Measurements from ENCODE around the gene SCTR.
A peak's percentile ranks its signal among the peaks of the same experiment; 100 is the strongest.

Gene SCTR

DNA sequence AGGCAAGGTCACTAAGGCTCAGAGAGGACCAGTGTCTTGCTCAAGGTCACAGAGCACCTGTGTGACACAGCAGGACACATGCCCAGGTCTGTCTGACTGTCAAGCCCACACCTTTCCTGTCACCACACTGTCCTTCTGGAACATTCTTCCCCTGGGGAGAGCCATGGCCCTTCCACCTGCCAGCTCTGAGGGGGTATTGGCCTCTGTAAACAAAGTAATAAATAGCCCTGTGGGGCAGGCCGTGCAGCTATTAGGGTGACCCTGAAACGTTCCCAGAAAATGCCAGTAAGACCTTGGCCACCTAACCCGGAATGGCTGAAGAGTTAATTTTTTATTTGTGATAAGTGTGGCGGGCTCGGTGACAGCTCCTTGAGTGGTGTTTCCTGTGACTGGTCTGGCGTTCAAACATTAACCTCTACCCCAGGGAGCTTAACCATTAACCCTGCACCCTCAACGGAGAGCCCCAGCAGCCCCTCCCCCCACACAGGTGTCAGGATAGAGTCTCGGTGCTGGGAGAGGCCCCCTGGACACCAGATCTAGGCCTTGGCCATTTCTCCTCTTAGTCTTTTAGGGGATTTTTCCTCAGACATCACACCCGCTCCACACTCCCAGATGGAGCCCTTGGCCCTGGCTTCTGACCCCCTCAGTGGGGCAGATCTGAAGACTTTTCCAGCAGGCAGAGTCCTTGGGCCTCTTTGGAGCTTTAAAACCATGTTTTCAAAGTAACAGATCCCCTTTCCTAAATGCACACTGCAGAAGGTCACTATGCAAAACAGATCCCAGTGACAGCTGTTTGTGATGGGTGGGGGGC lies 36.6 kb downstream of the SCTR start:
- DNase-seq (ENCODE audit: low read depth): no peak

DNA sequence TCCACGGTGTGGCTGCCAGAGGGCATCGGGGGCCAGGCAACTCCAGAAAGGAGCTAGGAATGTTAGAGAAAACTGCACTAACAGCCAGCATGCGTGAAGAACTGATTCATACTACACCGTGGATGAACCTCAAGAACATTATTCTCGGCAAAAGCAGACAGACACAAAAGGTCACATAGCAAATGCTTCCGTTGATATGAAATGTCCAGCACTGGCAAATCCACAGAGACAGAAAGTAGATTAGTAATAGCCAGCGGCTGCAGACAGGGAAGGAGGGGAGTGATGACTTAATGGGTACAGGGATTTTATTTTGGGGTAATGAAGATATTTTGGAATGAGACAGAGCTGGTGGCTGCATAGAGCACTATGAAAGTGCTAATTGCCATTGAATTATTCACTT lies 37.4 kb downstream of the SCTR start:
- no peak for DNase-seq (ENCODE audit: low read depth)

DNA sequence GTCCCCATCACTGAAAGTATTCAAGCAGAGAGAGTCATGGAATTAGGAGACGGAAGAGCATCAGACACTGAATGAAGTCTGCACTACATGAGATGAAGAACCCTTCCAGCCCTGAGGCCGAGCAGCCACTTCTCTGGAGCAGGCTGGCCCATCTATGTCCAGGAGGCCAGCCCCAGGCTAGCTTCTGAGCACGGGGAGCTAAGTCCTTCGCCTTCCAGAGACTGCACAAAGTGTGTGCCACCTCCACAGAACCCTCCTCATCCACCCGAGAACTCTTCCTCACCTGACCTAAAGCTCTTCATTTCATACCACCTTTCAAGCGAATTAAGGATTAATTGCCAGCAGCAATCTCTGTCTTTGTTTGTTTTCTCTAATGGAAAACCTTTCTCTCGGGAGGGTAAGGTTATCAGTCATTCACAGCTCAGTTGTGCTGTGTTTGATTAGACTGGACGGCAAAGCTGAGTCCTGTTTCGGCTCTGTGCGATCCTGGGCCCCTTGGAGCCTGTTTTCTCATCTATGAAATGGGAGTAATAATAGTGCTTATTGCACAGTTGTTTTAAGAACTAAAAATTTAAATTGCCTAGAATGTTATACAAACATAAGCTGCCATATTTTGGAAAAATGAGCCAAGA lies 38.0 kb downstream of the SCTR start:
- no peak for DNase-seq (ENCODE audit: low read depth)

DNA sequence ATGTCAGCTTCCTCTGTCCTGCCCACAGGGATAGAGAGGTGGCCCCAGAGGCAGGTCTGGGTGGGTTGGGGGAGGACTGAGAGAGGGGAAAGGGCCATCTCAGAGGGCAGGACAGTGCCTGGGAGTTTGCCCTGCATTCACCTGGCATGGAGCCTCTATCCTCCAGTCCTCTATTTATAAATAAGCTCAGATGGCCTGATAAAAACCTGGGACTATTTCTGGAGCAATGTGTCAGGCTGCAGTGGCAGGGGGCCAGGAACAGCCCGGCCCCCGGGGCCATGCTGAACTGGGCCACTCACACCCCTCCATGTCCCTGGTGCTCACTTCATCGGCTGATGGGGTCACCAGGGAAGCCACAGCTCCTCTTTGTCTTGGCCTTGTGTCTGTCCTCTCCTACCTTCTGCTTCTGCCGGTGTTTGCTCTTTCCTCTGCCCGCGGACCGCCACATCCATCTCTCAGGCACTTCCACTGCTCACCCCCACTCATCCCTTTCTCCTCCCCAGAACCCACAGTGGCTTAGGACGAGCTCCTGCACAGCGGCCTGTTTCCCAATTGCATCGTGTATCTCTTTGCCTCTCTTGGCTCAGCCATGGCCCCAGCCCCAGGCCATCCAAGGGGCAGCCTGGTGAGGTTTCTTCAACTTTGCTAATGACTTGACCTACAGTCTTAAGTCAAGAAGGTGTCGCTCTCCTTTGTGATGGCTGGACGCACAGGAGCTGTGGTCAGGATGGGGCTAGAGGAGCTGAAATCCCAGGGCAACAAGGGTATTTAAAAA lies 38.8 kb downstream of the SCTR start:
- DNase-seq (ENCODE audit: low read depth): no peak

DNA sequence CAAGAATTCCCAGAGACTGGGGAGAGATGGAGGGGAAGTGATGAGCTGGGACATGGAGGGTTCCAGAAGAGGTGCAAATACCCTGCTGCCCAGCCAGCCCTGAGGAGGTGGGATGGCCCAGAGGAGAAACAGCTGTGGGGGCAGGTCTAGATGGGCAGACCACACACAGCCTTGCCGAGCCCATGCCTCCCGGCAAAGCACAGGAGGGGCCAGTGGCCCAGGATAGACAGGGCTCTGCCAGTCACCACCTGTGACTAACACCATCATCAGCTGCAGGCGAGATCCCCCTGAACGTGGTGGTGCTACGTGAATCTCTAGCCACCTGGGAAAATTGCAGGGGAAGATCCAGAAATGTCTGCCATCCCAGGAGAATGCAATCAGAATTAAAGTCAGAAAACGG lies 39.4 kb downstream of the SCTR start:
- no peak for DNase-seq (ENCODE audit: low read depth)

DNA sequence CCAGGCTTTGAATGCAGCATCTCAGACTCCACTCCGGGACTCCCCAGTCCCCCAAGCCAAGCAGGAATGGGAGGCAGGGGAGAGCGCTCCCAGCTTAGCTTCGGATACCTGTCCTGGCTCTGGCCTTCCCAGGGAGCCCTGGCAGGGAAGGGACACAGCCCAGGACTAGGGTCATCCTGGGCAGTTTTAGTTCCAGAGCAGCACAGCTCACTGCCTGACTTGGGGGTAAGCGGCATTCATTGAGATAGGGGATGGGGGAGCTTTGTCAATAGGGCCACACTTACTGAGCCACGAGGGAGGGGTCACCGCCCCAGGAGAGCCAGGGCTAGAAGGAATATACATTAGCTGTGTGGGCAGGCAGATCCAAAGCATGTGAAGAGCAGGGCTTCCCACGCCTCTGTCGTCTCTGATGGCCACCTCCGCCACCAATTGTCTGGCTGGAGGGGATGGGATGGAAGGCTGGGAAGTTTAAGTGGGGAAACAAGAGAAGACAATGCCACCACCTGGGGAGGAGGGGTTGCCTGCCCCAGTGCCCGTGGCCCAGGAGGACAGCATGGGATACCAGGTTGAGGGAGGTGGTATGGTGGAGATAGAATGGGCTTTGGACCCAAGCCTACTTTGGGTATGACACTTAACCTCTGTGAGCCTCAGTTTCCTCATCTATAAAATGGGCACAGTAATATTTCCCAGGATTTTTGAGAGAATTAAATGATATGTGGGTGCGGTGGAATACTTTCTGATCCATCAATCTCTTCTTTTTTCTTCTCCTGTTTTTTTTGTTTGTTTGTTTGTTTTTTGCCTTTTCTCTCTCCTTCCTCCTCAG lies 40.2 kb downstream of the SCTR start:
- no peak for DNase-seq (ENCODE audit: low read depth)

DNA sequence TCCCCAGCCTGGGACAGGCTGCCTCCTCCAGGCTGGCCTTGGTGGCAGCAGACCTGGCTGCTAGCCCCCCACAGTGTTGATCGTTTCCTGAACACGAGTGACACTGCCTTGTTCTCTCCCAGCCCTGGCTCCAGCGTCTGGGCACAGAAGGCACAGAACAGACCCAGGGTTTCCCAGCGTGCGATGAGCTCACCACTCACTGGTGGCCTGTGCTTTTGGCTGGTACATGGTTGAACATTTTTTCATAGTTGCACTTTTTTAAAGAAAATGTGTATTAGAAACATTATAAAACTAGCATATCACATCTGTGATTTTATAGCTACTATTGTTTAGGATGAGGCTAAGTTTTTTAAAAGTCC lies 40.9 kb downstream of the SCTR start:
- no peak for DNase-seq (ENCODE audit: low read depth)

DNA sequence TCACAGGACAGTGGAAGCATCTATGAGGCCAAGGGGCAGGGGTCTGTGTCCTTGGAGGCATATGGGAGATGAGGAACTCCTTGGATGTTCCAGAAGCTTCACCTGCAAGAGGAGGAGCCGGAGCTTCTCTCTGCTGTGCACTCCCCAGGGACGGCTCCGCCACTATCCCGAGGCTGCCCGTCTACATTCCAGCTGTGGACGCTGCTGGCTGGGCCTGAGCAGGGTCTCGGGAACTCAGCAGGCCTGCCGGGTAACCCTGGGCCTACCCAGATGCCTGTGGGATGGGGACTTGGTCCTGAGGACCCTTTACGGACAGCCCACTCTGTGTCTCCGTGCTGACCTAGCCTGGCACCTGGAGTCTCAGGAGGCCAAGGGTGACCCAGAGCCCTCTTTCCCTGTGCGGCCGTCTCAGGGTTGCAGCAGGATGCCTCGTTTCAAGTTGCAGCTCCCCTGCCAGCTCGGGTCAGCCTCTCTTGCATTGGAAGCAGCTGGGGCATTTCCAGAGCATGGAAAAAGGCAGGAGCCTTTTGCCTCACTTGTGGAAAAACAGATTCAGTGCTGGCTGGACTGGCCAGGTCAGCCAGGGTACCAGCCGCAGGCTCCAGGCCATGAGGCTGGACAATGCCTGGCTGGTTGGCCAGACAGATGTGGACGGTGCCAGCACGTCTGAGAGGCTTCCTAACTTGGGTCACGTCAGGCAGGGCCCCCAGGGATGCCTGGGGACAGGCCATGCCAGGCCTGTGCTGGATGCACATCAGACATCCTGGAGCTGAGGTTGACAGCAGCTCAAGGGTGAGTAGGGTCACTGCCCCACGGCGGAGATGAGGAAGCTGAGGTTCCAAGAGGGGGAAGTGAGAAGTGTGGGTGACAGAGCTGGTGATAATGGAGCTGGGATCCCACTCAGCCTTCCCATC lies 41.5 kb downstream of the SCTR start:
- DNase-seq (ENCODE audit: low read depth): peak; percentile 10

DNA sequence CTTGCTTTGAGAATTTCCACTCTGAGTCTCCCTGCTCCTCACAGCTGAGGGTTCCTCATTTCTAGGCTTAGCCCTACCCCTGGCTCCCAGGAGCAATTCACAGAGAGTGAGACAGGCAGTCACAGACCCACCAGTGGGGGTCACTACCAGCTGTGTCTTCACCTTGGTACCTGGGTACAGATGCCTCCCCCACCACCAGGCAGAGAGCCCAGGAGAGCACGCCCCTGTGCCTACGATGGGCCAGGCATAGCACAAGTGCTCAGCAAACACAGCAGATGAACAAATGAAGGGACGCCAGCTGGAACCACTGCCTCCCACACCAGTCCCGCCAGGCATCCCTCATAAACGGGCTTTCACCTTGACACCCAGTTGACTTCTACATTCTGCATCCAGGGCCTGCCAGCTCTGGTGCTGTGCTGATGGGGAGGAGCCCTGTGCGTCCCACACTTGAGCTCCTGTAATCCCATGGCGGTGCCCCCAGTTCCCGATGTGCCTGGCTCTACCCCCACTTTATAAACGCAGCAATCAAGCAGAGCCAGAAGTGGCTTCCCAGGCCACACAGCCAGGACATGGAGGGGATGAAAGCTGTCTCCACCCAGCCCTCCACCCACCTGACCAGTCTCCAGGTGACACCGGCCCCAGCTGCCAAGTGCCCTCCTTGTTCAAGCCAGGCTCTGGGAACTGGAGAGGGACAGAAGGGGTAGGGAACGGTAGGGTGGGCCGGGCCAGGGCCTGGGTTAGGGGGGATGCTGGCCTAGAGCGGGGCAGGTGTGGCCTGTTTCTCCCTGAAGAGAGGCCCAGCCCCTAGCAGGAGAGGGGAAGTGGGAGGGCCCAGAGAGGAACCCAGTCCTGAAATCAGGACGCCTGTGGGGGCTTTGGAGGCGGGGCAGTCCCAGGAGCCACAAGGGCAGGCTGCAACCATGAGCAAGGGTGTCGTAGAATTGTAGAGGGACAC lies 42.5 kb downstream of the SCTR start:
- no peak for DNase-seq (ENCODE audit: low read depth)

DNA sequence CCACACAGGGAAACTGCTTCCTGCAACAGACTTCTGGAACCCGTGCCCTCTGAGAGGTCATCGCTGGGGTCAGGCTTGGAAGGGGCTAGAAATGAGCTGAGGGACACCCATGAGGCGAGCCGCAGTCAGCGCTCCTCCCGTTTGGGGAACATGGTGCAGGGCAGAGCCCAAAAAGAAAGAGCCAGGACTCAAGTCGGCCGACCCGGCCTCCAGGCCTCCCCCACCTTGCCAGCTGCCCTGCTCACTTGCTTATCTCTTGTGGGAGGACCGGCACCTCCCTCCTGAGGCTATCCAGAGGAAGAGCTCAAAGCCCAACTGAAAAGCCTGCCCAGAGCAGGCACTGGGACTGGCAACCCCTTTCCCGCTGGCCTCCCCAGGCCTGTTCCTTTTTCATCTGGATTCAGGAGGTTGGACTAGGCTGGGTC lies 43.6 kb downstream of the SCTR start:
- no peak for DNase-seq (ENCODE audit: low read depth)

DNA sequence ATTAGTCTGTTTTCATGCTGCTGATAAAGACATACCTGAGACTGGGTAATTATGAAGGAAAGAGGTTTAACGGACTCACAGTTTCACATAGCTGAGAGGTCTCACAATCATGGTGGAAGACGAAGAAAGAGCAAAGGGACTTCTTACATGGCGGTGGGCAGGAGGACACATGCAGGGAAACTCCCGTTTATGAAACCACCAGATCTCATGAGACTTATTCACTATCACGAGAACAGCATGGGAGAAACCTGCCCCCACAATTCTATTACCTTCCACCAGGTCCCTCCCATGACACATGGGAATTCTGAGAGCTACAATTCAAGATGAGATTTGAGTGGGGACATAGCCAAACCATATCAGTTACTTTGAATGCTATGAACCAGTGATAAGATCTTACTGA lies 44.1 kb downstream of the SCTR start:
- DNase-seq (ENCODE audit: low read depth): no peak

DNA sequence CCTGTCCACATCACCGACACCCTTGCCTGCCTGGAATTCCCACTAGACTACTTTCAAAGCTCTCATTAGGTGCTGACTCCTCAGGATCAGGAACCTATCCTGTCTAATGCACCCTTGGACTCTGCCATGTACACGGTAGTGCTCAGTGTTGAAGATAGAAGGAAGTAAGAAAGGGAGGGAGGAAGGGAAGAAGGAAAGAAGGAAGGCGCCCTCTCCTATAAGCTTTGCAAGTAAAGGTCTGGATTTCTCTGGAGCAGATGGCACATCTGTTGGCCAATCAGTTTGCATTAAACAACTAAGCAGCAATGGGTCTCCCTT lies 45.3 kb downstream of the SCTR start:
- no peak for DNase-seq (ENCODE audit: low read depth)

DNA sequence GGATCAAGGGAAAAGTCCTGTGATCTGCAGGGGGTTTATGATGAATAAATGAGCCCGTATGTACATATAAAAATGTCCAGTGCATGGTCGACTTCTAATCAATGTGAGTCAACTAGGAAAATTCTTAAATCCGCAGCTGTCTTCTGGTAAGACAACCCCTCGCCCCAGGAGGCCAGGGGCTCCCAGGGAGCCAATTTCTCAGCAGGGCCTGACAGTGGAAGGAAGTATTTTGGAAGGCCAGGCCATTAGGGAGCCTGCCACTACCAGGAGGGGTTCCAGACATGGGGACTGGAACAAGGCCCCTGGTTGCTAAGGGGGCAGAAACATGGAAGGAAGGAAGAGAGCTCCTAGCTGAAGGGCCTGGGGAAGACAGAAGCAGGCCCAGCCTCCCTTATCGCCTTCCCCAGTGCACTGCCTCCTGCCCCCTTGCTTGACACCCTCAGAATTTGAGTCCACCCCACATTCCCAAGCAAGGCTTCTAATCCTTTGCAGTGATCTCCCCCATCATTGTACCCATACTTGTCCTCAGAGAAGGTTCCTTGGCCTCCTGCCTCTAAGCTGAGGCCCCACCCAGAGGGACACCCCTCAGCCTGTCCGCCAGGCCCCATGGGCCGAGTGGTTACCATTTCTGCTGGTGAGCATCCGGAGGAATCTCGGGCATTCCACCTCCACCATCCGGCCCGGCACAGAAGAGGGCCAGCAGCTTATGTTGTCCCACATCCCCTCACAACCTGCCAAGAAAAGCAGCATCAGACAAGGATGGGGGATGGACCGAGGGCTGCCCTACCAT lies 45.9 kb downstream of the SCTR start:
- DNase-seq (ENCODE audit: low read depth): no peak

DNA sequence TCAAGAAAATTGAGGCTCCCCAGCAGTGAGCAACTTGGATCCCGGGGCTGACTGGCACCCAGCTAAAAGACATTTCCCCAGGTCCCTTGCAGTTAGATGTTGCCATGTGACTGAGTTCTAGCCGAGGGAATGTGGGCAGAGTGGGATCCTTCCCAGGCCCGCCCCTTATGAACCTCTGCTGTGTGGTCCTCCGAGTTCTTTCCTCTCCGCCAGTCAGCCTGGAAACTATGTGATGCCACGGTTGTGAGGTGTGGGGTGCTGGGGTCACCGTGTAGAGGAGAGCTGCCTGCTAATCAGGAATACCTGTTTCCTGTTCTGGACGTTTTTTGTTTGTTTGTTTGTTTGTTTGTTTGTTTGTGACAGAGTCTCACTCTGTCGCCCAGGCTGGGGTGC lies 47.2 kb downstream of the SCTR start:
- no peak for DNase-seq (ENCODE audit: low read depth)

DNA sequence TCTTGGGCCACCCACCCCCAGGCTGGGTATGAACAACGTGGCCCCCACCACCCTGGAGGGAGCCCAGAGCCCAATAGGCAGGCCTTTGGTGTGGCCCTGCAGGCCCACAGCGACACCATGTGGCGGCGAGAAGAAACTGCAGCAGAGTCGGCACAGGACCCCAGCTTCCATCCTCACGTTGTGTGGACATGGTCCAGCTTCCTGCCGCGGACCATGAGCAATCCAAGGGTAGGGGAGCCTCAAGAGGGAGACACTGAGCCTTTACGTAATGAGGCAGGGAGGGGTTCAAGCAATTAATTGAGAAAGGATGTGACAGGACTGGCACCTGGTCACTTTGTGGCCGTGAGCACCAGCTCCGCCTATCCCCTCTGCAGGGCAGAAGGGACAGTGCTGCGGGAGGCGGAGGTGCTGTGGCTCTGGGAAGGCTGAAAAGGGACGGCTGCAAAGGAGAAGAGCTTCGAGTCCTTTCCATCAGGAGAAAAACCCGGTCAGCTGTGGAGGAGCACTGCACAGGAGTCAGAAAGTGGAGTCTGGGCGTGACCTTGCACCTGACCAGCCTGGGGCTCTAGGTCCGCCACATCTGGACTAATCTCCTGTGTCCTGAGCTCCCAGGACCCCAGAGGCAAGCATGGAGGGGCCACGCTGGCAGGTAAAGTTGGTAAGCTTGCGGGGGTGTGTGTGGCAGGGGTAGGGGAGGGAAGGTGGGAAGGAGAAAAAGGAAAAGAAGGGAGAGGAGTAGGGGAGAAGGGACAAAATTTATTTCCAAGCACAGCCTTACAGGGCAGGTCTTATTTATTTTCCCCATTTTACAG lies 47.8 kb downstream of the SCTR start:
- DNase-seq (ENCODE audit: low read depth): peak; percentile 11

DNA sequence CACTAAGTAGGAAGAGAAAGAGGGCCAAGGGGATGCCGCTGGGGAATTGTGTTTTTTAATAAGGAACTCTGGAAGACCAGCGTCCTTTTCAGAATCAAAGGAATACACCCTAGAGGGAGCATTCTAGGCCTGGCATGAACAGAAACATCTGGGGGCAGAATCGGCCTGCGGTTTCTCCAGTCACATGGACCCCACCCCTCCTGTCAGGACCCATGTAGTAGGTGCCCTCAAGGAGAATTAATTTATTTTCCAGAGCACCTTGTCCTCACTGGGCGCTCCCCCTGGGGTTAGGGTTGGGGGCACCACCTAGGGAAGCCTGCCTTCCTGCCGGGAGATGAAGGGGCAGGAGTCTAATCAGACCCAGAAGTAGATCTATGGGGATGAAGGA lies 48.4 kb downstream of the SCTR start:
- DNase-seq (ENCODE audit: low read depth): no peak

DNA sequence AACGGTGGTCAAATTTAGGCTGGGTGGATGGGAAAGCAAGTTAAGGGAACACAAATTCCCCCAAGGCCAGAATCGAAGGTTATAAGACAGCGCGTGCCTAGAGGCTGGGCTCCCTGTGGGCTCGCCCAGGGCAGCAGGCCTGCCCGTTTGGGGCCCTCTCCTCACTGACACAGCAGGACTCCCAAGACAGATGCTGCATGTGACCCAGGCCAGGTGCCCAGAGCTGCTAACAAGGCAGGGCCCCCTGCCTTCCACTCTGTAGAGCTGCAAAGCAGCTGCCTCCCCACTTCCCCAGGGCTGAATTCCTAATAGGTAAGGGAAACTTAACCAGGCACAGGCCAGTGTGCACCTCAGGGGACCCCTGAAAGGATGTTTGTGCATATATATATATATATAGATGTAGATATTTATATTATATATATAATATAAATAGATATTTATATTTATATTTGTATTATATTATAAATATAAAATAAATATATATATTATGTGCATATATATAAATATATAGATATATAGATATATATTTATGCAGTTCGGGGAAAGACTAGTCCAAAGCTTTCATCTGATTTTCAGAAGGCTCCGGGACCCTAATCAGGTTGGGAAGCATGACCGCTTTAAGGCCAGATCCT lies 48.9 kb downstream of the SCTR start:
- DNase-seq (ENCODE audit: low read depth): no peak
